Measurements from ENCODE around the gene ITPR2.

GRCh38 chr12:26361964-26362363, 471.0 kb downstream of the ITPR2 start:
- no peak for TF ChIP-seq CTCF (conservative IDR thresholded peaks at IDR 0.05; ENCODE audit: low read depth, low read length)
- TF ChIP-seq EZH2 (IDR thresholded peaks at IDR 0.05; ENCODE audit: low read length, unreplicated experiment) = no peak
- TF ChIP-seq EZH2phosphoT487 (IDR thresholded peaks at IDR 0.05; ENCODE audit: borderline replicate concordance, low read length) = no peak

Data from PC-3 (cell line).